ENCODE results near the gene ZZZ3.
A peak's percentile ranks its signal among the peaks of the same experiment; 100 is the strongest.

The ZZZ3 gene

GRCh38 chr1:77682460-77683159 lies at the start of gene ZZZ3:
Gene ZZZ3 (minus strand): TSS chr1:77682658. CDS start chr1:77633354, 49,304 bp downstream.
- Mint-ChIP-seq H3K27ac (peak within 1 kb of the TSS; percentile 100), H3K27me3 (ENCODE audit: low read depth, poor library complexity) (peaks cover 3% of the 10 kb centered on the region), H3K36me3 (ENCODE audit: low read depth) (no peaks in the 10 kb centered on the region), H3K9me3 (no peaks in the 10 kb centered on the region), H3K4me1 (peaks cover 44% of the 10 kb centered on the region), H3K4me3 (peak within 1 kb of the TSS; percentile 94)
- peak; percentile 91 for DNase-seq
- TF ChIP-seq, protein P1, sequence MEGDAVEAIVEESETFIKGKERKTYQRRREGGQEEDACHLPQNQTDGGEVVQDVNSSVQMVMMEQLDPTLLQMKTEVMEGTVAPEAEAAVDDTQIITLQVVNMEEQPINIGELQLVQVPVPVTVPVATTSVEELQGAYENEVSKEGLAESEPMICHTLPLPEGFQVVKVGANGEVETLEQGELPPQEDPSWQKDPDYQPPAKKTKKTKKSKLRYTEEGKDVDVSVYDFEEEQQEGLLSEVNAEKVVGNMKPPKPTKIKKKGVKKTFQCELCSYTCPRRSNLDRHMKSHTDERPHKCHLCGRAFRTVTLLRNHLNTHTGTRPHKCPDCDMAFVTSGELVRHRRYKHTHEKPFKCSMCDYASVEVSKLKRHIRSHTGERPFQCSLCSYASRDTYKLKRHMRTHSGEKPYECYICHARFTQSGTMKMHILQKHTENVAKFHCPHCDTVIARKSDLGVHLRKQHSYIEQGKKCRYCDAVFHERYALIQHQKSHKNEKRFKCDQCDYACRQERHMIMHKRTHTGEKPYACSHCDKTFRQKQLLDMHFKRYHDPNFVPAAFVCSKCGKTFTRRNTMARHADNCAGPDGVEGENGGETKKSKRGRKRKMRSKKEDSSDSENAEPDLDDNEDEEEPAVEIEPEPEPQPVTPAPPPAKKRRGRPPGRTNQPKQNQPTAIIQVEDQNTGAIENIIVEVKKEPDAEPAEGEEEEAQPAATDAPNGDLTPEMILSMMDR (IDR thresholded peaks at IDR 0.05), result no peak

DNA sequence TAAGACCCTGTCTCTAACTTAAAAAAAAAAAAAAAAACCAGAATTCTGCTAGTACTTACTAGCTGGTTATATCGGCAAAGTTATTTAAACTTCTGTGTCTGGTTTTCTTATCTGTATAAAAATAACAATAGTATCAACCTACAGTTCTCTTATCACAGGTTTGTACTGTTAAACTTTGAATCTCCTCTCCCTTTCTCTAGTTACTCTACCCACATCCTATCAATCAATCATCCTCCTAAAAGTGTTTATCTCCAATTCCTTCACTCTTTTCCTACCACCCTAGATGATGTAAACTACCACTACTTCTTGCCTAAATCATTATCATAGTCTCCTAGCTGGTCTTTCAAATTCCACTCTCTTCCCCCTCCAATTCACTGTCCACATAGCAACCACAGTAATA lies 49.6 kb upstream of the ZZZ3 start:
- TF ChIP-seq, protein P1 (IDR thresholded peaks at IDR 0.05), result no peak
- H3K36me3 Mint-ChIP-seq (ENCODE audit: low read depth), result peaks cover 57% of the 10 kb centered on the region
- H3K4me1 Mint-ChIP-seq, result peaks cover 12% of the 10 kb centered on the region
- H3K27ac Mint-ChIP-seq, result no peak overlapping the region
- no peaks in the 10 kb centered on the region for H3K9me3 Mint-ChIP-seq
- H3K4me3 Mint-ChIP-seq, result no peak overlapping the region
- DNase-seq, result no peak
- no peaks in the 10 kb centered on the region for H3K27me3 Mint-ChIP-seq (ENCODE audit: low read depth, poor library complexity)

- peaks cover 82% of the 10 kb centered on the region for H3K36me3 Mint-ChIP-seq (ENCODE audit: low read depth)
- no peak for DNase-seq
- H3K27me3 Mint-ChIP-seq (ENCODE audit: low read depth, poor library complexity), result no peaks in the 10 kb centered on the region
- H3K27ac Mint-ChIP-seq, result no peak overlapping the region
- H3K4me3 Mint-ChIP-seq, result no peak overlapping the region
- TF ChIP-seq, protein P1 (IDR thresholded peaks at IDR 0.05), result no peak
- H3K9me3 Mint-ChIP-seq, result no peaks in the 10 kb centered on the region
- peaks cover 12% of the 10 kb centered on the region for H3K4me1 Mint-ChIP-seq
Observed at GRCh38 chr1:77725706-77726105, 43.2 kb upstream of the ZZZ3 start.

DNA sequence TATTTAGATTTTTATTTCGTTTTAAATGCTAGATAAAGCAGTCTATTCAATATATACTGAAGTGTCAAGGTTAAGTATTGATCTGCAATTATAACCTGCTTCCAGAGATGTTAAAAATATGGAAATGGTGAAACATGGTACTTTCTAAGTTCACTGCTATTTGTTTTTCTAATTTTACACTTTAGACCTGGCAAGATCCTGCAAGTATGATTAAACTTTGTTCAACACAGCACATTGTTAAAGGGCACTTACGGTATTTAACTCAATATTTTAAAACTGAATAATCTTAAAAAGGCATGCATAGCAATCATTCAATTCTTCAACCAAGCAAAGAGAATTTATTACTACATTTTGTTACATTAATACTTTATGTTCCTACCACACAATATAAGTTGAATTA lies 35.7 kb upstream of the ZZZ3 start:
- no peaks in the 10 kb centered on the region for H3K27me3 Mint-ChIP-seq (ENCODE audit: low read depth, poor library complexity)
- TF ChIP-seq, protein P1 (IDR thresholded peaks at IDR 0.05), result no peak
- no peak overlapping the region for H3K27ac Mint-ChIP-seq
- H3K4me1 Mint-ChIP-seq, result no peaks in the 10 kb centered on the region
- H3K36me3 Mint-ChIP-seq (ENCODE audit: low read depth), result peaks cover 75% of the 10 kb centered on the region
- H3K9me3 Mint-ChIP-seq, result no peaks in the 10 kb centered on the region
- H3K4me3 Mint-ChIP-seq, result no peak overlapping the region
- no peak for DNase-seq

GRCh38 chr1:77716065-77716464 lies 33.6 kb upstream of the ZZZ3 start:
- Mint-ChIP-seq H3K4me1 (no peaks in the 10 kb centered on the region), H3K9me3 (no peaks in the 10 kb centered on the region), H3K27ac (no peak overlapping the region), H3K4me3 (no peak overlapping the region), H3K36me3 (ENCODE audit: low read depth) (peaks cover 68% of the 10 kb centered on the region), H3K27me3 (ENCODE audit: low read depth, poor library complexity) (no peaks in the 10 kb centered on the region)
- no peak for DNase-seq
- TF ChIP-seq, protein P1 (IDR thresholded peaks at IDR 0.05), result no peak

- H3K4me1 Mint-ChIP-seq, result no peaks in the 10 kb centered on the region
- no peaks in the 10 kb centered on the region for H3K27me3 Mint-ChIP-seq (ENCODE audit: low read depth, poor library complexity)
- DNase-seq, result no peak
- H3K27ac Mint-ChIP-seq, result no peak overlapping the region
- H3K36me3 Mint-ChIP-seq (ENCODE audit: low read depth), result peaks cover 59% of the 10 kb centered on the region
- no peaks in the 10 kb centered on the region for H3K9me3 Mint-ChIP-seq
- TF ChIP-seq, protein P1 (IDR thresholded peaks at IDR 0.05), result no peak
- H3K4me3 Mint-ChIP-seq, result no peak overlapping the region
Observed at GRCh38 chr1:77709727-77710126, 27.3 kb upstream of the ZZZ3 start.

All from nephron progenitor cell (in vitro differentiated cells).